Neural progenitor cell (in vitro differentiated cells): ENCODE results near the gene CCDC66. TPM values are rescaled to one million over a fixed set of nuclear protein-coding genes. Genes with fewer than 3 reads are reported as not detected.

Source experiments
- DNase-seq: peaks from one replicate; pipeline ENCODE4 v3.0.0-alpha.2; 2016; ENCODE audit warnings: low spot score
- H2AFZ ChIP-seq: fragments of 200-600 bp; sonication (generic); replicated peaks from 2 replicates; pipeline ENCODE4 v1.6.1; 2016; ENCODE audit warnings: antibody characterized with exemption
- H3F3A ChIP-seq: fragments of 200-600 bp; sonication (generic); 2 replicates; pipeline ENCODE4 v1.6.1; 2016; ENCODE audit warnings: antibody characterized with exemption, low read depth
- H3K27ac ChIP-seq: fragments of 200-600 bp; sonication (generic); 2 replicates; pipeline ENCODE4 v1.5.1; 2016; ENCODE audit warnings: mild to moderate bottlenecking
- H3K27me3 ChIP-seq: fragments of 200-600 bp; sonication (generic); 2 replicates; pipeline ENCODE4 v1.6.1; 2016; ENCODE audit warnings: mild to moderate bottlenecking, moderate library complexity
- H3K36me3 ChIP-seq: fragments of 200-600 bp; sonication (generic); 2 replicates; pipeline ENCODE4 v1.5.1; 2016
- H3K4me1 ChIP-seq: fragments of 200-600 bp; sonication (generic); 2 replicates; pipeline ENCODE4 v1.6.1; 2016; ENCODE audit warnings: mixed run types
- H3K4me2 ChIP-seq: fragments of 200-600 bp; sonication (generic); 2 replicates; pipeline ENCODE4 v1.6.1; 2016
- H3K4me3 ChIP-seq: fragments of 200-600 bp; sonication (generic); 2 replicates; pipeline ENCODE4 v1.5.1; 2016
- H3K79me2 ChIP-seq: fragments of 200-600 bp; sonication (generic); 2 replicates; pipeline ENCODE4 v1.6.1; 2016; ENCODE audit warnings: low read depth
- H3K9ac ChIP-seq: fragments of 200-600 bp; sonication (generic); 2 replicates; pipeline ENCODE4 v1.6.1; 2016
- H3K9me3 ChIP-seq: fragments of 200-600 bp; sonication (generic); 2 replicates; pipeline ENCODE4 v1.5.1; 2016; ENCODE audit warnings: low read depth
- H4K20me1 ChIP-seq: fragments of 200-600 bp; sonication (generic); 2 replicates; pipeline ENCODE4 v1.6.1; 2016; ENCODE audit warnings: low read depth
- H3K27ac Mint-ChIP-seq: 3 replicates; pipeline ENCODE4 v1.8.0; 2021; ENCODE audit warnings: mixed read lengths
- H3K27me3 Mint-ChIP-seq: 2 replicates; pipeline ENCODE4 v1.8.0; 2022; ENCODE audit warnings: low read depth, mild to moderate bottlenecking, inconsistent platforms, moderate library complexity, mixed read lengths; ENCODE audit not compliant: insufficient read depth
- H3K36me3 Mint-ChIP-seq: 3 replicates; pipeline ENCODE4 v1.8.0; 2021; ENCODE audit warnings: mixed read lengths
- H3K4me1 Mint-ChIP-seq: 3 replicates; pipeline ENCODE4 v1.8.0; 2021; ENCODE audit warnings: mixed read lengths
- H3K4me3 Mint-ChIP-seq: 3 replicates; pipeline ENCODE4 v1.8.0; 2021; ENCODE audit warnings: mild to moderate bottlenecking, moderate library complexity, mixed read lengths
- H3K9me3 Mint-ChIP-seq: 3 replicates; pipeline ENCODE4 v1.8.0; 2020; ENCODE audit warnings: mixed read lengths
- EZH2 ChIP-seq: fragments of 200-600 bp; sonication (generic); IDR thresholded peaks from 2 replicates; pipeline ENCODE4 v1.6.1; 2017; ENCODE audit warnings: antibody characterized with exemption, mild to moderate bottlenecking, moderate library complexity
- EZH2phosphoT487 ChIP-seq: fragments of 200-600 bp; sonication (generic); IDR thresholded peaks from 2 replicates; pipeline ENCODE4 v1.6.1; 2017; ENCODE audit warnings: antibody characterized with exemption
- total RNA-seq: library from RNA; depleted of rRNA; stranded (reverse); fragments of >200 nt; gene quantifications from 2 replicates; pipeline ENCODE4 v1.2.3, GENCODE V29; 2015; ENCODE audit warnings: low replicate concordance
- TF ChIP-seq, protein P1 (sequence below): fragments of 200-600 bp; sonication (generic); IDR thresholded peaks from 2 replicates; pipeline ENCODE4 v1.5.1; 2017; ENCODE audit warnings: antibody characterized with exemption, mild to moderate bottlenecking

Gene CCDC66
- total RNA-seq, 1 donor from 2014 or later: 34.1 TPM

DNA sequence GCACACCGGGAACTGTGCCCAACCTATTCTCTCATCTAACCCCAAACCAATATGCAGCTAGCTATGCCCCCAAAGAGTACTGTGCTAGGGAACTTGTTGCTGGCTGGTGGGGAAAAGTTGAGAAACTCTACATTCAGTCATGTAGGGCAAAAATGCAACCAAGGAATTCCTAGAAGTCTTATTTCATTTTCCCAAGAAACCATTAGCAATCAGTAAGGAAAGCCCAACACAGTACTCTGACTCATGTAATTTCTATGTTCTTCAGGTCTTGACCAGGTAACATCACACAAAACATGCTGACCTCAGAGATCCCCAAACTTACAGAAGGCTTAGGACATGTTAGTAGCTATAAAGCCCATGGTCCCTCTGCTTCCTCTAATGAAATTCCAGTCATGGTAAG lies 74.0 kb downstream of the CCDC66 start:
- no peaks in the 10 kb centered on the region for H3K27me3 ChIP-seq
- no peak overlapping the region for H3K9ac ChIP-seq
- H3K4me3 Mint-ChIP-seq: no peak overlapping the region
- H3K4me3 ChIP-seq: no peak overlapping the region
- no peak overlapping the region for H3K27ac ChIP-seq
- peaks cover 35% of the 10 kb centered on the region for H3K36me3 Mint-ChIP-seq
- no peaks in the 10 kb centered on the region for H4K20me1 ChIP-seq
- peaks cover 2% of the 10 kb centered on the region for H3K27me3 Mint-ChIP-seq
- no peak overlapping the region for H3K27ac Mint-ChIP-seq
- no peak overlapping the region for H2AFZ ChIP-seq
- H3K36me3 ChIP-seq: peaks cover 20% of the 10 kb centered on the region
- no peak for DNase-seq
- H3F3A ChIP-seq: peaks cover 3% of the 10 kb centered on the region
- no peaks in the 10 kb centered on the region for H3K4me1 ChIP-seq
- TF ChIP-seq EZH2 (no peak), EZH2phosphoT487 (no peak)
- TF ChIP-seq, protein P1, sequence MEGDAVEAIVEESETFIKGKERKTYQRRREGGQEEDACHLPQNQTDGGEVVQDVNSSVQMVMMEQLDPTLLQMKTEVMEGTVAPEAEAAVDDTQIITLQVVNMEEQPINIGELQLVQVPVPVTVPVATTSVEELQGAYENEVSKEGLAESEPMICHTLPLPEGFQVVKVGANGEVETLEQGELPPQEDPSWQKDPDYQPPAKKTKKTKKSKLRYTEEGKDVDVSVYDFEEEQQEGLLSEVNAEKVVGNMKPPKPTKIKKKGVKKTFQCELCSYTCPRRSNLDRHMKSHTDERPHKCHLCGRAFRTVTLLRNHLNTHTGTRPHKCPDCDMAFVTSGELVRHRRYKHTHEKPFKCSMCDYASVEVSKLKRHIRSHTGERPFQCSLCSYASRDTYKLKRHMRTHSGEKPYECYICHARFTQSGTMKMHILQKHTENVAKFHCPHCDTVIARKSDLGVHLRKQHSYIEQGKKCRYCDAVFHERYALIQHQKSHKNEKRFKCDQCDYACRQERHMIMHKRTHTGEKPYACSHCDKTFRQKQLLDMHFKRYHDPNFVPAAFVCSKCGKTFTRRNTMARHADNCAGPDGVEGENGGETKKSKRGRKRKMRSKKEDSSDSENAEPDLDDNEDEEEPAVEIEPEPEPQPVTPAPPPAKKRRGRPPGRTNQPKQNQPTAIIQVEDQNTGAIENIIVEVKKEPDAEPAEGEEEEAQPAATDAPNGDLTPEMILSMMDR: no peak
- H3K4me2 ChIP-seq: no peak overlapping the region
- no peaks in the 10 kb centered on the region for H3K9me3 Mint-ChIP-seq
- no peaks in the 10 kb centered on the region for H3K4me1 Mint-ChIP-seq
- H3K79me2 ChIP-seq: no peaks in the 10 kb centered on the region
- H3K9me3 ChIP-seq: no peaks in the 10 kb centered on the region

DNA sequence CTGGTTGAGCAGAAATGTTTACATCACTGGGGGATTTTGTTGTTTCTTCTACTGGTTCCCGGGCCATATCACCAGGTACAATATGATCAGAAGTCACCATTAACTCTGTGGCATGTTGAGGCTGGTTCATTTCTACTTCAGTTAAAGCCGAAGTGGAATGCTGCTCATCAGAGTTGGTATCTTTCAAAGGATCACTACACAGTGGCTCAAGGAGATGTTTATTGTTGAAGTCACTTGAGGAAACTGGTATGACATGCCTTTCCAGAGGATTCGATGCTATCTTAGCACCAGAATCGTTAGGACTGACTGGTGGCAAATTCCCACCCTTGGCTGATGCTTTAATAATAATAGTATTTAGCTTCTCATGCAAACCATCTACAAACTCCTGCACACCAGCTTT lies 76.2 kb downstream of the CCDC66 start:
- peaks cover 3% of the 10 kb centered on the region for H3F3A ChIP-seq
- Mint-ChIP-seq H3K9me3 (no peaks in the 10 kb centered on the region), H3K27me3 (peaks cover 2% of the 10 kb centered on the region), H3K4me1 (no peaks in the 10 kb centered on the region), H3K27ac (no peak overlapping the region), H3K36me3 (peaks cover 31% of the 10 kb centered on the region), H3K4me3 (no peak overlapping the region)
- no peak overlapping the region for H3K4me3 ChIP-seq
- TF ChIP-seq, protein P1: no peak
- TF ChIP-seq EZH2phosphoT487: no peak
- TF ChIP-seq EZH2: no peak
- H3K4me2 ChIP-seq: no peak overlapping the region
- no peaks in the 10 kb centered on the region for H3K27me3 ChIP-seq
- no peaks in the 10 kb centered on the region for H3K79me2 ChIP-seq
- H2AFZ ChIP-seq: no peak overlapping the region
- H4K20me1 ChIP-seq: no peaks in the 10 kb centered on the region
- no peak overlapping the region for H3K27ac ChIP-seq
- no peak for DNase-seq
- no peaks in the 10 kb centered on the region for H3K9me3 ChIP-seq
- no peak overlapping the region for H3K9ac ChIP-seq
- no peaks in the 10 kb centered on the region for H3K4me1 ChIP-seq
- H3K36me3 ChIP-seq: peaks cover 14% of the 10 kb centered on the region

DNA sequence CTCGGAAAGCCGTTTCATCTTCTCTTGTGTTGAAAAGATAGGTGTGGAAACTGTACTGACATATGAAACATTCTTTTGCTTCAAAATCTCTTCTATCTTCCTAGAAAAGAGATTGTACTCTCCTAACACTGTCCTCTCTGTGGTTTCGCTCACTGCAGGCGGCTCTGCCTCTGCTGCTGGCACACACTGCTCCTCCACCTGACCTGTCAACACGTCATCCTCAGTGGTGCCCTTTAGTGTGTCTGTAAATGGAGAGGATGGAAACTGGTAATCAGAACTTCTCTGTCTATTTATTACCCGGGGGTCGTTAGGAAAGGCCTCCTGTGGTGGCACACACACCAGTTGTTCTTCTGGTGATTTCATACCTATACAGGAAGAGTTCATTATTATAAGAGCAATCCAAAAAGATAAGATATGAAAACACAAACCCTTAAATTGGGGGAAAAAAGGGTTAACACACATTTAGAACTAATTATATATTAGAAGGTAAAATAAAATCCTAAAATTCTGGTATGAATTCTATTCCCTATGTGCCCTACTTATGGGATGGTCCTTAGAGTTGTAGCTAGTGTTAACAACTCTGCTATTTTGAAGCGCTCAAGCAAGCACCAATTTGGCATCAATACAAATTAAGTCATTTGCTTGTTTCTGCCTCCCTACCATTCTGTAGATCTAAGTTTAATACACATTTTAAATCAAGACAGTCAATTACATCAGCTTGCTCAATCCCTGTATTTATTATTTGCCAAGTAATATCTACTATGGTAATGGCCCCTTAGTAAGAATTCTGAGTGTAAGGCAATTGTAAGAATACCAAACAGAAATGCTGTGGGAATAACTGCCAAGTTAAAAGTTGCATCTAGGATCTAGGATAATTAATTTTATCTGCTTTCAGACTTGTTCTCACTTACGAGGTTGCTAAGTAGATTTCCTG lies 76.9 kb downstream of the CCDC66 start:
- Histone ChIP-seq H3K4me3 (no peak overlapping the region), H4K20me1 (no peaks in the 10 kb centered on the region), H3K27ac (no peak overlapping the region), H3K9me3 (no peaks in the 10 kb centered on the region), H3K4me1 (no peaks in the 10 kb centered on the region), H3F3A (peaks cover 3% of the 10 kb centered on the region), H3K36me3 (peaks cover 14% of the 10 kb centered on the region), H3K27me3 (no peaks in the 10 kb centered on the region), H2AFZ (no peak overlapping the region), H3K4me2 (no peak overlapping the region), H3K9ac (no peak overlapping the region), H3K79me2 (no peaks in the 10 kb centered on the region)
- Mint-ChIP-seq H3K36me3 (peaks cover 31% of the 10 kb centered on the region), H3K27ac (no peak overlapping the region), H3K27me3 (peaks cover 2% of the 10 kb centered on the region), H3K4me3 (no peak overlapping the region), H3K4me1 (no peaks in the 10 kb centered on the region), H3K9me3 (no peaks in the 10 kb centered on the region)
- DNase-seq: no peak
- no peak for TF ChIP-seq EZH2
- TF ChIP-seq, protein P1: no peak
- no peak for TF ChIP-seq EZH2phosphoT487
